ENCODE measurements around the gene ZNF516. TPM values are rescaled to one million over a fixed set of nuclear protein-coding genes. Genes with fewer than 3 reads are reported as not detected.

Gene ZNF516
- total RNA-seq, 1 experiment from 2014 or later: 22.6 TPM

GRCh38 chr18:76416911-76417310 lies 78.1 kb downstream of the ZNF516 start:
- Histone ChIP-seq H3K23me2 (ENCODE audit: insufficient read length, low read depth, low read length, poor library complexity, severe bottlenecking) (no peaks in the 10 kb centered on the region), H3K4me2 (ENCODE audit: insufficient read depth, insufficient read length, low read length) (no peak overlapping the region), H3K27me3 (ENCODE audit: insufficient read depth, low read length) (no peaks in the 10 kb centered on the region), H2AFZ (ENCODE audit: low read length) (no peak overlapping the region), H3K56ac (ENCODE audit: insufficient read length, low read depth, low read length) (no peak overlapping the region), H2AK5ac (ENCODE audit: insufficient read length, low read length) (no peak overlapping the region), H3K14ac (ENCODE audit: insufficient read depth, low read length) (no peak overlapping the region), H3K4ac (ENCODE audit: low read depth, low read length) (no peak overlapping the region), H3T11ph (ENCODE audit: low read length) (no peak overlapping the region), H4K20me1 (ENCODE audit: control insufficient read depth, insufficient read depth, insufficient read length) (no peaks in the 10 kb centered on the region), H4K8ac (replicated peaks; ENCODE audit: insufficient read length, low read depth, low read length) (no peak overlapping the region), H4K5ac (ENCODE audit: insufficient read length, low read depth, low read length) (no peak overlapping the region), H3K27ac (ENCODE audit: insufficient read length, low read depth, low read length) (no peak overlapping the region), H4K91ac (ENCODE audit: insufficient read length, low read depth, low read length) (no peak overlapping the region), H3K23ac (ENCODE audit: insufficient read length, low read depth, low read length) (no peak overlapping the region), H3K79me2 (ENCODE audit: insufficient read depth, low read length) (no peaks in the 10 kb centered on the region), H3K79me1 (ENCODE audit: insufficient read depth, low read depth, low read length, poor library complexity, severe bottlenecking) (no peaks in the 10 kb centered on the region), H3K9ac (ENCODE audit: extremely low read depth, insufficient read length, low read length) (no peak overlapping the region), H2BK15ac (ENCODE audit: low read depth, low read length) (no peak overlapping the region), H3K4me1 (ENCODE audit: insufficient read depth, low read length) (no peaks in the 10 kb centered on the region), H2BK12ac (ENCODE audit: insufficient read length, low read depth, low read length) (no peak overlapping the region), H2BK20ac (ENCODE audit: low read depth, low read length, poor library complexity, severe bottlenecking) (no peak overlapping the region), H2BK5ac (ENCODE audit: insufficient read length, low read length) (no peak overlapping the region), H3K18ac (ENCODE audit: insufficient read length, low read depth, low read length) (no peak overlapping the region), H2BK120ac (ENCODE audit: low read depth, low read length, poor library complexity, severe bottlenecking) (no peak overlapping the region), H3K9me3 (ENCODE audit: control insufficient read depth, low read depth, low read length) (no peaks in the 10 kb centered on the region)
- Mint-ChIP-seq H3K9me3 (no peaks in the 10 kb centered on the region), H3K27me3 (ENCODE audit: low read depth) (no peaks in the 10 kb centered on the region), H3K4me1 (peaks cover 20 to 25% of the 10 kb centered on the region in 2 experiments), H3K27ac (no peak overlapping the region), H3K36me3 (ENCODE audit: insufficient read depth in 1 of 3, low read depth in 3 of 3) (no peaks in the 10 kb centered on the region; a peak in 1 of 7 replicates), H3K4me3 (no peak overlapping the region)
- no peak for DNase-seq
- WGBS (ENCODE audit: extremely low coverage, insufficient read length, low lambda C conversion rate): no CpG with 5 or more reads among the region's 9 CpGs
- TF ChIP-seq CTCF (conservative IDR thresholded peaks at IDR 0.05): no peak

All from H9 (cell line).